GM18867 (cell line): ENCODE results near the gene TMEM163.
"Not testable (repeated sequence)": the region's sequence is repeated elsewhere in the genome, so short reads cannot be mapped to it uniquely, and the experiment has no call there.

Experiments used
- ATAC-seq: cut with Tn5 transposase; IDR thresholded peaks from one replicate; pipeline ENCODE4 v1.9.1; 2021; ENCODE audit warnings: mild to moderate bottlenecking, moderate library complexity; ENCODE audit not compliant: unreplicated experiment

TMEM163 gene

GRCh38 chr2:134540990-134541389, 177.8 kb downstream of the TMEM163 start:
- ATAC-seq = no peak

GRCh38 chr2:134539981-134540380, 178.8 kb downstream of the TMEM163 start:
- ATAC-seq = no peak

GRCh38 chr2:134537702-134538101, 181.1 kb downstream of the TMEM163 start:
- no peak for ATAC-seq

GRCh38 chr2:134537121-134537520, 181.7 kb downstream of the TMEM163 start:
- ATAC-seq = no peak

GRCh38 chr2:134536296-134536695, 182.5 kb downstream of the TMEM163 start:
- no peak for ATAC-seq

GRCh38 chr2:134532537-134532936, 186.3 kb downstream of the TMEM163 start:
- no peak for ATAC-seq

GRCh38 chr2:134527381-134527780, 191.4 kb downstream of the TMEM163 start:
- ATAC-seq = no peak

- ATAC-seq = no peak
Measured at GRCh38 chr2:134522496-134523455, 196.0 kb downstream of the TMEM163 start.

- no peak for ATAC-seq
Measured at GRCh38 chr2:134518101-134518500, 200.7 kb downstream of the TMEM163 start.

GRCh38 chr2:134515137-134515536, 203.7 kb downstream of the TMEM163 start:
- ATAC-seq = no peak

- ATAC-seq = no peak
Measured at GRCh38 chr2:134513465-134513804, 205.4 kb downstream of the TMEM163 start.

- no peak for ATAC-seq
Measured at GRCh38 chr2:134512734-134513464, 205.9 kb downstream of the TMEM163 start.

GRCh38 chr2:134508391-134508790, 210.4 kb downstream of the TMEM163 start:
- no peak for ATAC-seq

- no peak for ATAC-seq
Measured at GRCh38 chr2:134507697-134508096, 211.1 kb downstream of the TMEM163 start.

- ATAC-seq = not testable (repeated sequence)
Measured at GRCh38 chr2:134507159-134507558, 211.6 kb downstream of the TMEM163 start.

GRCh38 chr2:134505446-134505845, 213.4 kb downstream of the TMEM163 start:
- ATAC-seq = no peak

GRCh38 chr2:134504586-134505336, 214.0 kb downstream of the TMEM163 start:
- no peak for ATAC-seq

- no peak for ATAC-seq
Measured at GRCh38 chr2:134502104-134502503, 216.7 kb downstream of the TMEM163 start.

GRCh38 chr2:134501476-134502091, 217.2 kb downstream of the TMEM163 start:
- no peak for ATAC-seq

GRCh38 chr2:134500211-134500935, 218.4 kb downstream of the TMEM163 start:
- ATAC-seq = no peak
